Vagina (tissue), 2 donors: ENCODE results near the gene POU2F2. TPM values are rescaled to one million over a fixed set of nuclear protein-coding genes. Genes with fewer than 3 reads are reported as not detected.

Experiments used
- DNase-seq, 2 donors: peaks; one replicate each; pipeline ENCODE4 v3.0.0-alpha.2; 2017; ENCODE audit errors: extremely low spot score in 2 of 2
- H3K27ac ChIP-seq: fragments of 200-600 bp; sonication (generic); one replicate; pipeline ENCODE4 v1.5.1; 2019
- H3K27me3 ChIP-seq: fragments of 200-600 bp; sonication (generic); one replicate; pipeline ENCODE4 v1.5.1; 2019
- H3K36me3 ChIP-seq, 2 donors: fragments of 200-600 bp; sonication (generic); one replicate each; pipeline ENCODE4 v1.5.1; 2017 to 2019
- H3K4me1 ChIP-seq: fragments of 200-600 bp; sonication (generic); one replicate; pipeline ENCODE4 v1.5.1; 2019
- H3K4me3 ChIP-seq, 2 donors: fragments of 200-600 bp; sonication (generic); 1 replicate in 1 of 2; 2 replicates in 1 of 2; pipeline ENCODE4 v1.5.1; 2016 to 2019
- H3K9me3 ChIP-seq: fragments of 200-600 bp; sonication (generic); one replicate; pipeline ENCODE4 v1.5.1; 2019
- POLR2A ChIP-seq, 2 donors: fragments of 450-650 bp; IDR thresholded peaks; one replicate each; pipeline ENCODE4 v1.6.1; 2017; ENCODE audit warnings: antibody characterized with exemption in 2 of 2, mild to moderate bottlenecking in 2 of 2, moderate library complexity in 2 of 2
- POLR2AphosphoS5 ChIP-seq, 2 donors: sonication (generic); formaldehyde crosslinking; IDR thresholded peaks; one replicate each; pipeline ENCODE4 v1.9.0; 2017; ENCODE audit warnings: antibody characterized with exemption in 2 of 2, mild to moderate bottlenecking in 2 of 2, low read depth in 1 of 2; ENCODE audit not compliant: insufficient read depth in 1 of 2
- intact Hi-C: fragments of 100-400 bp; cut with DNase I; formaldehyde crosslinking; loops from one replicate; pipeline ENCODE4 v1.15.1; 2023
- total RNA-seq: library from RNA; depleted of rRNA; stranded (reverse); fragments of >200 nt; gene quantifications from one replicate; pipeline ENCODE4 v1.2.3, GENCODE V29; 2016
- TF ChIP-seq, protein P1 (sequence below), 3 experiments: fragments of 450-650 bp in 2 of 3; fragments of 200-600 bp in 1 of 3; sonication (generic) in 1 of 3; IDR thresholded peaks; one replicate each; pipeline ENCODE4 v1.5.1; 2017 to 2019; ENCODE audit warnings: antibody characterized with exemption in 3 of 3, mild to moderate bottlenecking in 2 of 3, moderate library complexity in 2 of 3

Gene POU2F2
- total RNA-seq, 1 donor from 2014 or later, result 0.74 TPM

DNA sequence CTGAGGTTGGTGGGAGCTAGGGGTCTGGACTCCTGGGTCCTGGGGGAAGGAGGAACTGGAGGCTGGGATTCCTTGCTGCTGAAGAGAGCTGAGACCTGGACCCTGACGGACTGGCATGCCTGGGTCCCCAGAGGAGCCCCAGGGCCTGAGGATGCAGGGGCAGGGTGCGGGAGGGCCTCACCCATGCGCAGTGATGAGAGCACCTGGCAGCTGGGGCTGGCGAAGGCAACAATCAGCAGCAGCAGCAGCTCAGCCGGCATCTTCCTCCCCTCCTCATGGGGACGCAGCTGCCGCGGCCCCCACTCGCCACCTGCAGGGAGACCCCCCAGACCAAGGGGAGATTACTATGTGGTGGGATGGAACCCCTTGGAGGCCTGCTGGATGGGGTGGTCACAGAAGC lies 66.7 kb downstream of the POU2F2 start:
- H3K4me3 ChIP-seq, result no peak overlapping the region
- H3K4me1 ChIP-seq, result peaks cover 6% of the 10 kb centered on the region
- DNase-seq, result no peak
- TF ChIP-seq POLR2A (IDR thresholded peaks at IDR 0.05), result no peak
- TF ChIP-seq, protein P1, sequence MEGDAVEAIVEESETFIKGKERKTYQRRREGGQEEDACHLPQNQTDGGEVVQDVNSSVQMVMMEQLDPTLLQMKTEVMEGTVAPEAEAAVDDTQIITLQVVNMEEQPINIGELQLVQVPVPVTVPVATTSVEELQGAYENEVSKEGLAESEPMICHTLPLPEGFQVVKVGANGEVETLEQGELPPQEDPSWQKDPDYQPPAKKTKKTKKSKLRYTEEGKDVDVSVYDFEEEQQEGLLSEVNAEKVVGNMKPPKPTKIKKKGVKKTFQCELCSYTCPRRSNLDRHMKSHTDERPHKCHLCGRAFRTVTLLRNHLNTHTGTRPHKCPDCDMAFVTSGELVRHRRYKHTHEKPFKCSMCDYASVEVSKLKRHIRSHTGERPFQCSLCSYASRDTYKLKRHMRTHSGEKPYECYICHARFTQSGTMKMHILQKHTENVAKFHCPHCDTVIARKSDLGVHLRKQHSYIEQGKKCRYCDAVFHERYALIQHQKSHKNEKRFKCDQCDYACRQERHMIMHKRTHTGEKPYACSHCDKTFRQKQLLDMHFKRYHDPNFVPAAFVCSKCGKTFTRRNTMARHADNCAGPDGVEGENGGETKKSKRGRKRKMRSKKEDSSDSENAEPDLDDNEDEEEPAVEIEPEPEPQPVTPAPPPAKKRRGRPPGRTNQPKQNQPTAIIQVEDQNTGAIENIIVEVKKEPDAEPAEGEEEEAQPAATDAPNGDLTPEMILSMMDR (IDR thresholded peaks at IDR 0.05), result no peak
- no peak for TF ChIP-seq POLR2AphosphoS5 (IDR thresholded peaks at IDR 0.05; ENCODE audit: insufficient read depth in 1 of 2, low read depth in 1 of 2)
- H3K27me3 ChIP-seq, result no peaks in the 10 kb centered on the region
- H3K36me3 ChIP-seq, result no peaks in the 10 kb centered on the region
- intact Hi-C loops, result no loop called here
- no peak overlapping the region for H3K27ac ChIP-seq
- no peaks in the 10 kb centered on the region for H3K9me3 ChIP-seq

DNA sequence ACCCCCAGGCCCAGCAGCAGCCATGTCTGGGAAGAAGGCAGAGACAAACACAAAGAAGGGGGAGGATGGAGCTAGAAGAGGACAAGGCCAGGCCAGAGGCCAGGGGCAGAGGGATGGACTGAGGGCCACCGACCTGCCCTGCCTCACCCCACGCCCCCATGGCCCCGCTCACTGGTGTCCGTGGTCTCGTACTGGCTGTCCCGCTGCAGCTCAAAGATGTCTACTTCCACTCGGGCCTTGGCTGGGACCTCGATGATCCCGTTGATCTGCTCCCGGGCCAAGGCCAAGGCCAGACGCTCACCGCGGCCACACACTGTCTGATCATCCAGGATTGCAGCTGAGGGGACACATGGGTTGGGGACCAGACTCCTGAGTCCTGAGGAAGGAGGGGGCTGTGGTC lies 67.2 kb downstream of the POU2F2 start:
- intact Hi-C loops, result no loop called here
- no peak for DNase-seq
- Histone ChIP-seq H3K36me3 (no peaks in the 10 kb centered on the region), H3K4me3 (no peak overlapping the region), H3K9me3 (no peaks in the 10 kb centered on the region), H3K27ac (no peak overlapping the region), H3K4me1 (peaks cover 6% of the 10 kb centered on the region), H3K27me3 (no peaks in the 10 kb centered on the region)
- TF ChIP-seq, protein P1 (IDR thresholded peaks at IDR 0.05), result no peak
- TF ChIP-seq POLR2AphosphoS5 (IDR thresholded peaks at IDR 0.05; ENCODE audit: insufficient read depth in 1 of 2, low read depth in 1 of 2) (no peak), POLR2A (IDR thresholded peaks at IDR 0.05) (no peak)

DNA sequence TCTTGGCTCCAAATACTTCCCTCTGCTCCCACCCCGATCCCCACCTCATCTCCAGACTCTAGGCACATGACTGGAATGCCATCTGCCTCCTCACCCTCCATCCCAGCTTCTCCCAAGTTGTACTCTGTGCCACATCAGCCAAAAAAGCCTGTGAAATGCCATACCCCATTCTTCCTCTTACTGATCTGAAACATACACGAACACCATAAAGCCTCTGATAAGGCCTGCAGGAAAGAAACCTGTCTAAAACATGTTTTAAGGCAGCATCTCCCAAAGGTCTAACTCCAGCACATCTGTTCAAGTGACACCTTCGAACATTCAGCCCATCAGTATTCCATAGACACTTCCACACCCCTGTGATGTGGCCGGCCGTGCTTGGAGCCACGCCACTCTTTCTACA lies 67.8 kb downstream of the POU2F2 start:
- peaks cover under 1% of the 10 kb centered on the region for H3K4me1 ChIP-seq
- H3K36me3 ChIP-seq, result no peaks in the 10 kb centered on the region
- no peak overlapping the region for H3K4me3 ChIP-seq
- no peak overlapping the region for H3K27ac ChIP-seq
- H3K27me3 ChIP-seq, result no peaks in the 10 kb centered on the region
- no peak for DNase-seq
- no peak for TF ChIP-seq POLR2AphosphoS5 (IDR thresholded peaks at IDR 0.05; ENCODE audit: insufficient read depth in 1 of 2, low read depth in 1 of 2)
- TF ChIP-seq, protein P1 (IDR thresholded peaks at IDR 0.05), result no peak
- TF ChIP-seq POLR2A (IDR thresholded peaks at IDR 0.05), result no peak
- no peaks in the 10 kb centered on the region for H3K9me3 ChIP-seq
- intact Hi-C loops, result no loop called here

DNA sequence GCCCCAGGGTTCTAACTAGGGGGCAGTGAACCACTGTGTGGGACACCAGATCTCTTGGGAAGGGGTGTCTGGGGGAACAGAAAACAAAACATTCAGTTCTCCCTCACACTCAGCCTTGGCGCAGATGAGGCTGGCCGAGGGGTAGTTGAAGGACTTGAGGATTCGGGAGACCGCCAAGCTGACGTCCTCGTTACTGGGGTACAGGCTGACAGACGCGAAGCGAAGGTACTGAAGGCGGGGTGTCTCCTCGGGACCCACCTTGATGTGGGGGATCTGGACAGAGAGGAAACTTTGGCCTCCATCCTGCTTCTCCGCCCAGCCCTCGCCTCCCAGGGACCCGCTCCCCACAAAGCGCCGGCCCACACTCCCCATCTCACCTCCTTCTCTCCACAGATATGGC lies 69.9 kb downstream of the POU2F2 start:
- no peaks in the 10 kb centered on the region for H3K36me3 ChIP-seq
- intact Hi-C loops, result no loop called here
- no peak for DNase-seq
- no peak overlapping the region for H3K27ac ChIP-seq
- H3K27me3 ChIP-seq, result no peaks in the 10 kb centered on the region
- H3K4me3 ChIP-seq, result no peak overlapping the region
- H3K9me3 ChIP-seq, result no peaks in the 10 kb centered on the region
- H3K4me1 ChIP-seq, result no peaks in the 10 kb centered on the region
- TF ChIP-seq POLR2A (IDR thresholded peaks at IDR 0.05), result no peak
- TF ChIP-seq, protein P1 (IDR thresholded peaks at IDR 0.05), result no peak
- TF ChIP-seq POLR2AphosphoS5 (IDR thresholded peaks at IDR 0.05; ENCODE audit: insufficient read depth in 1 of 2, low read depth in 1 of 2), result no peak

DNA sequence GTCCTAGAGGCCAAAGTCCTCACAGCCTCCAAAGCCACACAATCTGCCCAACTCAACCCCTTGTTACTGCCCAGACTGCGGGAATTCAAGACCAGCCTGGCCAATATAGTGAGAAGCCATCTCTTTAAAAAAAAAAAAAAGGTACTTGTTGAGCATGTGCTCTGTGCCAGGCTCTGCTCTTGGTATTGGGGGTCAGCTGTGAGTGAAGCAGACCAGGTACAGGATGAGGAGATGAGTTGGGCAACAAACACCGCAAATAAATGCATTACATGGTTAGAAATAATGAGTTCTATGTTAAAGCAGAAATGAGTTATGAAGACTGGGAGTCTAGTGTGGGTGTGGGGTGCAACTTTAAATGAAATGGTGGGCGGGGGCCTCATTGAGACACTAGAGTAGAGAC lies 72.1 kb downstream of the POU2F2 start:
- Histone ChIP-seq H3K27ac (no peak overlapping the region), H3K4me1 (no peaks in the 10 kb centered on the region), H3K9me3 (no peaks in the 10 kb centered on the region), H3K4me3 (no peak overlapping the region), H3K36me3 (no peaks in the 10 kb centered on the region), H3K27me3 (no peaks in the 10 kb centered on the region)
- DNase-seq, result no peak
- TF ChIP-seq POLR2A (IDR thresholded peaks at IDR 0.05), result no peak
- TF ChIP-seq POLR2AphosphoS5 (IDR thresholded peaks at IDR 0.05; ENCODE audit: insufficient read depth in 1 of 2, low read depth in 1 of 2), result no peak
- TF ChIP-seq, protein P1 (IDR thresholded peaks at IDR 0.05), result no peak
- intact Hi-C loops, result no loop called here
